Activated CD8-positive, alpha-beta T cell treated with anti-CD3 and anti-CD28 coated beads for 36 hours (primary cell): ENCODE measurements around the gene METTL16. TPM values are rescaled to one million over a fixed set of nuclear protein-coding genes. Genes with fewer than 3 reads are reported as not detected.

ENCODE experiments used
- ATAC-seq: fragments of 200-7000 bp; cut with Tn5 transposase; one replicate; pipeline ENCODE4 v1.10.0; 2021; ENCODE audit warnings: mild to moderate bottlenecking, moderate library complexity
- CTCF ChIA-PET: fragments of 350-600 bp; sonication (Branson Sonifier 250); formaldehyde crosslinking; loops from one replicate; lab custom pipeline; 2021; ENCODE audit warnings: antibody characterized with exemption; lab: Charles Lee
- POLR2A ChIA-PET: fragments of 350-600 bp; sonication (Branson Sonifier 250); formaldehyde crosslinking; loops from one replicate; lab custom pipeline; 2021; ENCODE audit warnings: antibody characterized with exemption; lab: Charles Lee
- DNase-seq: peaks from one replicate; pipeline ENCODE4 v3.0.0-alpha.2; 2020
- H3K27ac Mint-ChIP-seq: one replicate; pipeline ENCODE4 v1.8.0; 2021; ENCODE audit warnings: mild to moderate bottlenecking, mixed read lengths
- H3K27me3 Mint-ChIP-seq: one replicate; pipeline ENCODE4 v1.8.0; 2021; ENCODE audit warnings: mixed read lengths
- H3K36me3 Mint-ChIP-seq: one replicate; pipeline ENCODE4 v1.8.0; 2021; ENCODE audit warnings: low read depth, mixed read lengths
- H3K4me1 Mint-ChIP-seq: one replicate; pipeline ENCODE4 v1.8.0; 2021; ENCODE audit warnings: low read depth, mixed read lengths
- H3K4me3 Mint-ChIP-seq: one replicate; pipeline ENCODE4 v1.8.0; 2021; ENCODE audit warnings: mild to moderate bottlenecking, moderate library complexity, mixed read lengths
- H3K9me3 Mint-ChIP-seq: one replicate; pipeline ENCODE4 v1.8.0; 2021; ENCODE audit warnings: mixed read lengths
- CTCF ChIP-seq: fragments of 200-600 bp; IDR thresholded peaks from one replicate; pipeline ENCODE4 v1.8.0; 2022; ENCODE audit warnings: antibody characterized with exemption, mild to moderate bottlenecking
- intact Hi-C: fragments of 100-400 bp; cut with micrococcal nuclease; formaldehyde crosslinking; loops from one replicate; pipeline ENCODE4 v1.10.0; 2022
- total RNA-seq, 2 experiments: library from RNA; stranded (reverse); gene quantifications; one replicate each; pipeline ENCODE4 v1.2.3, GENCODE V29; 2021

The METTL16 gene
- total RNA-seq, 2 experiments from 2014 or later = 47.9 to 50.3 TPM

DNA sequence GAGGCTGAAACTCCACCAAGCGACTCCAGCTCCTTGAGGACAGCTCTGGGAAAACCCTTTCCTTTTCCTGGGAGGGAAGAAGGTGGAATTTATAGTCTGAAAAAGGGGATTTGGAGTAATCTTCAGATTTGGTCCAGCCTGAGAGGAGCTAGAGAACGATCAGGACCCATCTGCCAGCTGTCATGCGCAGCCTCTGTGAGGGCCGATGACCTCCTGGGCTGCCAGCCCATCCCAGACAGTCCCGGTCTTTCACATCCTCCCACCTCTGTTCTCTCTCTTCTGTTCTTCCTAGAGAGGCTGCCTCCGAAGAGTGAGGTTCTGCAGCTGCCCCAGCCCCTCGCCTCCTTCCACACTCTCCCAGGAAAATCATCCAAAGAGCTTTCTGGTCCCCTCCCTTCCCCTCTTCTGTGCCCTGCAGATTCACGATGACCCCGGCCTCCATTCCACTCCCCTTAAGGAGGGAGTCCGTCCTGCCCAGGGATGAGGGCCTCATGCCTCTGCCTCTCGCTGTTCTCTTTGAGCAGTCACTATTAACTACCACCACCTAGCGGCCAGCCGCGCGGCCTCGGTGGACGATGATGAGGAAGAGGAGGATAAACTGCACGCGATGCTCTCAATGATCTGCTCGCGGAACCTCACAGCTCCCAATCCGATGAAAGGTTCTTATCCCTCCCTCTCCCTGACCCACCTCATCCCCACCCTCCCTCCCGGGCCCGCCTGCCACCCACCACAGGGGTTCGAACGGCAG is 144.8 kb downstream of the METTL16 start:
- no peaks in the 10 kb centered on the region for H3K9me3 Mint-ChIP-seq
- H3K27me3 Mint-ChIP-seq = no peaks in the 10 kb centered on the region
- no peak overlapping the region for H3K4me3 Mint-ChIP-seq
- H3K4me1 Mint-ChIP-seq = no peaks in the 10 kb centered on the region
- H3K36me3 Mint-ChIP-seq = peaks cover 4% of the 10 kb centered on the region
- intact Hi-C loops = no loop called here
- CTCF ChIA-PET = interaction anchor here (0.7 to 2.7 kb wide), 3 partner anchors 14 to 49 kb away, joined by 3 to 11 read pairs (median 5); no protein-coding TSS in a partner anchor
- no peak for TF ChIP-seq CTCF
- no peak overlapping the region for H3K27ac Mint-ChIP-seq
- DNase-seq (no peak), ATAC-seq (no peak)
- POLR2A ChIA-PET = interaction anchor here (0.6 kb wide), 1 partner anchor 249 kb away, joined by 3 read pairs; no protein-coding TSS in a partner anchor

Other genes with a start within 250 kb of the METTL16 start
- gene SMG6, start 208.1 kb downstream of the METTL16 start, total RNA-seq = 10 to 100 TPM; 39.6 to 40.4 TPM
- 10 to 100 TPM in 1 of 2 experiments, 1 to 10 TPM in 1; 9.6 to 12.7 TPM for gene SRR, start 207.9 kb downstream of the METTL16 start, total RNA-seq
- 10 to 100 TPM; 75.8 to 79.4 TPM for gene TSR1, start 175.4 kb downstream of the METTL16 start, total RNA-seq
- gene SGSM2, start 174.4 kb downstream of the METTL16 start, total RNA-seq = 10 to 100 TPM; 31.8 to 37.7 TPM
- 10 to 100 TPM; 21.6 to 23.1 TPM for gene MNT, start 110.8 kb downstream of the METTL16 start, total RNA-seq
- gene PAFAH1B1, start 81.8 kb upstream of the METTL16 start, total RNA-seq = 100 to 1,000 TPM; 159 to 168 TPM
- 100 to 1,000 TPM; 105 to 111 TPM for gene CLUH, start 199.9 kb upstream of the METTL16 start, total RNA-seq
- under 1 TPM in 1 of 2 experiments, not detected in 1; 0.09 TPM for gene CCDC92B, start 237.8 kb upstream of the METTL16 start, total RNA-seq